GM23338 (cell line): ENCODE data around the gene ZNF226. TPM values are rescaled to one million over a fixed set of nuclear protein-coding genes. Genes with fewer than 3 reads are reported as not detected.

ENCODE experiments used
- ATAC-seq: fragments of 200-7000 bp; cut with Tn5 transposase; 3 replicates; pipeline ENCODE4 v1.9.1; 2020
- DNase-seq: peaks from one replicate; pipeline ENCODE4 v3.0.0-alpha.2; 2015; ENCODE audit warnings: low spot score
- H2AFZ ChIP-seq: fragments of 200-600 bp; sonication (generic); 2 replicates; pipeline ENCODE4 v1.8.0; 2016; ENCODE audit warnings: antibody characterized with exemption, mild to moderate bottlenecking, moderate library complexity
- H3F3A ChIP-seq: fragments of 200-600 bp; sonication (generic); replicated peaks from 2 replicates; pipeline ENCODE4 v1.8.0; 2017; ENCODE audit warnings: antibody characterized with exemption, mixed run types, low read depth
- H3K27ac ChIP-seq: fragments of 200-600 bp; sonication (generic); 2 replicates; pipeline ENCODE4 v1.6.1; 2016; ENCODE audit warnings: low read depth
- H3K27me3 ChIP-seq: fragments of 200-600 bp; sonication (generic); 2 replicates; pipeline ENCODE4 v1.8.0; 2016; ENCODE audit warnings: mild to moderate bottlenecking, mixed run types, moderate library complexity; ENCODE audit not compliant: insufficient read depth
- H3K36me3 ChIP-seq: fragments of 200-600 bp; sonication (generic); 2 replicates; pipeline ENCODE4 v1.8.0; 2016; ENCODE audit warnings: mild to moderate bottlenecking; ENCODE audit not compliant: insufficient read depth
- H3K4me1 ChIP-seq: fragments of 200-600 bp; sonication (generic); 2 replicates; pipeline ENCODE4 v1.8.0; 2016; ENCODE audit warnings: mild to moderate bottlenecking, moderate library complexity; ENCODE audit not compliant: insufficient read depth
- H3K4me2 ChIP-seq: fragments of 200-600 bp; sonication (generic); 2 replicates; pipeline ENCODE4 v1.7.1; 2017; ENCODE audit warnings: mixed run types
- H3K4me3 ChIP-seq: fragments of 200-600 bp; sonication (generic); 2 replicates; pipeline ENCODE4 v1.6.1; 2016; ENCODE audit warnings: mixed run types
- H3K79me2 ChIP-seq: fragments of 200-600 bp; sonication (generic); replicated peaks from 2 replicates; pipeline ENCODE4 v1.8.0; 2017; ENCODE audit warnings: mild to moderate bottlenecking; ENCODE audit not compliant: insufficient read depth
- H3K9me2 ChIP-seq: fragments of 200-600 bp; sonication (generic); 2 replicates; pipeline ENCODE4 v1.8.0; 2017; ENCODE audit not compliant: insufficient read depth
- H4K20me1 ChIP-seq: fragments of 200-600 bp; sonication (generic); replicated peaks from 2 replicates; pipeline ENCODE4 v1.8.0; 2017; ENCODE audit warnings: mild to moderate bottlenecking; ENCODE audit not compliant: insufficient read depth
- H3K27ac Mint-ChIP-seq: 2 replicates; pipeline ENCODE4 v1.8.0; 2020; ENCODE audit warnings: inconsistent platforms, mild to moderate bottlenecking, moderate library complexity, mixed read lengths
- H3K27me3 Mint-ChIP-seq: 3 replicates; pipeline ENCODE4 v1.8.0; 2022; ENCODE audit warnings: low read depth, mild to moderate bottlenecking, moderate library complexity, mixed read lengths, inconsistent platforms; ENCODE audit not compliant: insufficient read depth, poor library complexity
- H3K36me3 Mint-ChIP-seq: 3 replicates; pipeline ENCODE4 v1.8.0; 2021; ENCODE audit warnings: low read depth, mild to moderate bottlenecking, inconsistent platforms, moderate library complexity, mixed read lengths
- H3K4me1 Mint-ChIP-seq: 3 replicates; pipeline ENCODE4 v1.8.0; 2020; ENCODE audit warnings: mild to moderate bottlenecking, inconsistent platforms, mixed read lengths
- H3K4me3 Mint-ChIP-seq: 3 replicates; pipeline ENCODE4 v1.8.0; 2021; ENCODE audit warnings: moderate library complexity, mild to moderate bottlenecking, inconsistent platforms, mixed read lengths
- H3K9me3 Mint-ChIP-seq: 3 replicates; pipeline ENCODE4 v1.8.0; 2020; ENCODE audit warnings: moderate library complexity, mild to moderate bottlenecking, inconsistent platforms, mixed read lengths
- CREB1 ChIP-seq: fragments of 250-450 bp; sonication (Bioruptor Pico); IDR thresholded peaks from 2 replicates; pipeline ENCODE4 v1.5.0; 2020; ENCODE audit warnings: low read depth, mild to moderate bottlenecking, moderate library complexity
- CTCF ChIP-seq, 2 experiments: fragments of 200-600 bp in 1 of 2; sonication (generic) in 1 of 2; conservative IDR thresholded peaks; 2 replicates each; pipeline versions ENCODE4 v1.5.1 to v1.6.1; 2016 to 2017; ENCODE audit warnings: antibody characterized with exemption in 2 of 2, low read depth in 2 of 2, mild to moderate bottlenecking in 2 of 2, moderate library complexity in 1 of 2
- EZH2 ChIP-seq: fragments of 200-600 bp; sonication (generic); IDR thresholded peaks from one replicate; pipeline ENCODE4 v1.8.0; 2017; ENCODE audit warnings: antibody characterized with exemption, mild to moderate bottlenecking, low read depth; ENCODE audit not compliant: unreplicated experiment
- EZH2phosphoT487 ChIP-seq: fragments of 200-600 bp; sonication (generic); IDR thresholded peaks from one replicate; pipeline ENCODE4 v1.8.1; 2018; ENCODE audit warnings: antibody characterized with exemption; ENCODE audit not compliant: unreplicated experiment
- JUNB ChIP-seq: IDR thresholded peaks from one replicate; pipeline ENCODE4 v1.6.1; 2016; ENCODE audit warnings: antibody characterized with exemption; ENCODE audit not compliant: unreplicated experiment
- NANOG ChIP-seq: IDR thresholded peaks from 2 replicates; pipeline ENCODE4 v1.6.1; 2016; ENCODE audit warnings: antibody characterized with exemption, borderline replicate concordance
- POLR2AphosphoS5 ChIP-seq: IDR thresholded peaks from 2 replicates; pipeline ENCODE4 v1.6.1; 2016; ENCODE audit warnings: antibody characterized with exemption, low read depth
- STAT1 ChIP-seq: IDR thresholded peaks from one replicate; pipeline ENCODE4 v1.6.1; 2016; ENCODE audit warnings: antibody characterized with exemption; ENCODE audit not compliant: unreplicated experiment
- ZNF114 ChIP-seq: fragments of 250-450 bp; sonication (Bioruptor Pico); IDR thresholded peaks from 2 replicates; pipeline ENCODE4 v1.5.0; 2020; ENCODE audit warnings: mild to moderate bottlenecking, moderate library complexity
- ZNF331 ChIP-seq: fragments of 250-450 bp; sonication (Bioruptor Pico); IDR thresholded peaks from 2 replicates; pipeline ENCODE4 v1.5.0; 2020; ENCODE audit warnings: low read depth, mild to moderate bottlenecking, moderate library complexity
- polyA plus RNA-seq: library from polyadenylated mRNA; unstranded; fragments of >200 nt; fragmentation: Nextera tagmentation; extraction: Ambion mirVana; gene quantifications from 2 replicates; pipeline ENCODE4 v1.2.1, GENCODE V29; 2016
- total RNA-seq: library from RNA; depleted of rRNA; stranded (reverse); fragments of >200 nt; shearing (Covaris generic); gene quantifications from 2 replicates; pipeline ENCODE4 v1.2.3, GENCODE V29; 2014
- TF ChIP-seq, protein P1 (sequence below): IDR thresholded peaks from one replicate; pipeline ENCODE4 v1.6.1; 2018; ENCODE audit warnings: antibody characterized with exemption; ENCODE audit not compliant: unreplicated experiment
- TF ChIP-seq, protein P2 (sequence below): fragments of 250-450 bp; sonication (Bioruptor Pico); IDR thresholded peaks from 2 replicates; pipeline ENCODE4 v1.5.0; 2020; ENCODE audit warnings: mild to moderate bottlenecking, moderate library complexity

Gene ZNF226
- total and polyA plus RNA-seq, 2 experiments from 2014 or later = 10.5 to 11.7 TPM

GRCh38 chr19:44131955-44132354, 32.9 kb upstream of the ZNF226 start:
- no peak for ATAC-seq
- Histone ChIP-seq H3F3A (no peaks in the 10 kb centered on the region), H3K27ac (no peak overlapping the region), H2AFZ (no peak overlapping the region), H3K4me3 (no peak overlapping the region), H3K4me1 (no peaks in the 10 kb centered on the region), H4K20me1 (peaks cover 5% of the 10 kb centered on the region; the same call in 1 of the 2 replicates), H3K9me2 (0 out of 2 replicates have a peak, but pooled peaks cover 2% of the 10 kb centered on the region), H3K4me2 (no peak overlapping the region), H3K79me2 (no peaks in the 10 kb centered on the region), H3K27me3 (no peaks in the 10 kb centered on the region), H3K36me3 (peaks cover 19% of the 10 kb centered on the region)
- Mint-ChIP-seq H3K36me3 (peaks cover 13% of the 10 kb centered on the region), H3K4me1 (no peaks in the 10 kb centered on the region), H3K4me3 (no peak overlapping the region), H3K27me3 (peaks cover 3% of the 10 kb centered on the region), H3K27ac (no peak overlapping the region), H3K9me3 (peaks cover 18% of the 10 kb centered on the region)
- TF ChIP-seq, protein P1, sequence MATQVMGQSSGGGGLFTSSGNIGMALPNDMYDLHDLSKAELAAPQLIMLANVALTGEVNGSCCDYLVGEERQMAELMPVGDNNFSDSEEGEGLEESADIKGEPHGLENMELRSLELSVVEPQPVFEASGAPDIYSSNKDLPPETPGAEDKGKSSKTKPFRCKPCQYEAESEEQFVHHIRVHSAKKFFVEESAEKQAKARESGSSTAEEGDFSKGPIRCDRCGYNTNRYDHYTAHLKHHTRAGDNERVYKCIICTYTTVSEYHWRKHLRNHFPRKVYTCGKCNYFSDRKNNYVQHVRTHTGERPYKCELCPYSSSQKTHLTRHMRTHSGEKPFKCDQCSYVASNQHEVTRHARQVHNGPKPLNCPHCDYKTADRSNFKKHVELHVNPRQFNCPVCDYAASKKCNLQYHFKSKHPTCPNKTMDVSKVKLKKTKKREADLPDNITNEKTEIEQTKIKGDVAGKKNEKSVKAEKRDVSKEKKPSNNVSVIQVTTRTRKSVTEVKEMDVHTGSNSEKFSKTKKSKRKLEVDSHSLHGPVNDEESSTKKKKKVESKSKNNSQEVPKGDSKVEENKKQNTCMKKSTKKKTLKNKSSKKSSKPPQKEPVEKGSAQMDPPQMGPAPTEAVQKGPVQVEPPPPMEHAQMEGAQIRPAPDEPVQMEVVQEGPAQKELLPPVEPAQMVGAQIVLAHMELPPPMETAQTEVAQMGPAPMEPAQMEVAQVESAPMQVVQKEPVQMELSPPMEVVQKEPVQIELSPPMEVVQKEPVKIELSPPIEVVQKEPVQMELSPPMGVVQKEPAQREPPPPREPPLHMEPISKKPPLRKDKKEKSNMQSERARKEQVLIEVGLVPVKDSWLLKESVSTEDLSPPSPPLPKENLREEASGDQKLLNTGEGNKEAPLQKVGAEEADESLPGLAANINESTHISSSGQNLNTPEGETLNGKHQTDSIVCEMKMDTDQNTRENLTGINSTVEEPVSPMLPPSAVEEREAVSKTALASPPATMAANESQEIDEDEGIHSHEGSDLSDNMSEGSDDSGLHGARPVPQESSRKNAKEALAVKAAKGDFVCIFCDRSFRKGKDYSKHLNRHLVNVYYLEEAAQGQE = no peak
- TF ChIP-seq ZNF114 = no peak
- TF ChIP-seq NANOG = no peak
- TF ChIP-seq, protein P2, sequence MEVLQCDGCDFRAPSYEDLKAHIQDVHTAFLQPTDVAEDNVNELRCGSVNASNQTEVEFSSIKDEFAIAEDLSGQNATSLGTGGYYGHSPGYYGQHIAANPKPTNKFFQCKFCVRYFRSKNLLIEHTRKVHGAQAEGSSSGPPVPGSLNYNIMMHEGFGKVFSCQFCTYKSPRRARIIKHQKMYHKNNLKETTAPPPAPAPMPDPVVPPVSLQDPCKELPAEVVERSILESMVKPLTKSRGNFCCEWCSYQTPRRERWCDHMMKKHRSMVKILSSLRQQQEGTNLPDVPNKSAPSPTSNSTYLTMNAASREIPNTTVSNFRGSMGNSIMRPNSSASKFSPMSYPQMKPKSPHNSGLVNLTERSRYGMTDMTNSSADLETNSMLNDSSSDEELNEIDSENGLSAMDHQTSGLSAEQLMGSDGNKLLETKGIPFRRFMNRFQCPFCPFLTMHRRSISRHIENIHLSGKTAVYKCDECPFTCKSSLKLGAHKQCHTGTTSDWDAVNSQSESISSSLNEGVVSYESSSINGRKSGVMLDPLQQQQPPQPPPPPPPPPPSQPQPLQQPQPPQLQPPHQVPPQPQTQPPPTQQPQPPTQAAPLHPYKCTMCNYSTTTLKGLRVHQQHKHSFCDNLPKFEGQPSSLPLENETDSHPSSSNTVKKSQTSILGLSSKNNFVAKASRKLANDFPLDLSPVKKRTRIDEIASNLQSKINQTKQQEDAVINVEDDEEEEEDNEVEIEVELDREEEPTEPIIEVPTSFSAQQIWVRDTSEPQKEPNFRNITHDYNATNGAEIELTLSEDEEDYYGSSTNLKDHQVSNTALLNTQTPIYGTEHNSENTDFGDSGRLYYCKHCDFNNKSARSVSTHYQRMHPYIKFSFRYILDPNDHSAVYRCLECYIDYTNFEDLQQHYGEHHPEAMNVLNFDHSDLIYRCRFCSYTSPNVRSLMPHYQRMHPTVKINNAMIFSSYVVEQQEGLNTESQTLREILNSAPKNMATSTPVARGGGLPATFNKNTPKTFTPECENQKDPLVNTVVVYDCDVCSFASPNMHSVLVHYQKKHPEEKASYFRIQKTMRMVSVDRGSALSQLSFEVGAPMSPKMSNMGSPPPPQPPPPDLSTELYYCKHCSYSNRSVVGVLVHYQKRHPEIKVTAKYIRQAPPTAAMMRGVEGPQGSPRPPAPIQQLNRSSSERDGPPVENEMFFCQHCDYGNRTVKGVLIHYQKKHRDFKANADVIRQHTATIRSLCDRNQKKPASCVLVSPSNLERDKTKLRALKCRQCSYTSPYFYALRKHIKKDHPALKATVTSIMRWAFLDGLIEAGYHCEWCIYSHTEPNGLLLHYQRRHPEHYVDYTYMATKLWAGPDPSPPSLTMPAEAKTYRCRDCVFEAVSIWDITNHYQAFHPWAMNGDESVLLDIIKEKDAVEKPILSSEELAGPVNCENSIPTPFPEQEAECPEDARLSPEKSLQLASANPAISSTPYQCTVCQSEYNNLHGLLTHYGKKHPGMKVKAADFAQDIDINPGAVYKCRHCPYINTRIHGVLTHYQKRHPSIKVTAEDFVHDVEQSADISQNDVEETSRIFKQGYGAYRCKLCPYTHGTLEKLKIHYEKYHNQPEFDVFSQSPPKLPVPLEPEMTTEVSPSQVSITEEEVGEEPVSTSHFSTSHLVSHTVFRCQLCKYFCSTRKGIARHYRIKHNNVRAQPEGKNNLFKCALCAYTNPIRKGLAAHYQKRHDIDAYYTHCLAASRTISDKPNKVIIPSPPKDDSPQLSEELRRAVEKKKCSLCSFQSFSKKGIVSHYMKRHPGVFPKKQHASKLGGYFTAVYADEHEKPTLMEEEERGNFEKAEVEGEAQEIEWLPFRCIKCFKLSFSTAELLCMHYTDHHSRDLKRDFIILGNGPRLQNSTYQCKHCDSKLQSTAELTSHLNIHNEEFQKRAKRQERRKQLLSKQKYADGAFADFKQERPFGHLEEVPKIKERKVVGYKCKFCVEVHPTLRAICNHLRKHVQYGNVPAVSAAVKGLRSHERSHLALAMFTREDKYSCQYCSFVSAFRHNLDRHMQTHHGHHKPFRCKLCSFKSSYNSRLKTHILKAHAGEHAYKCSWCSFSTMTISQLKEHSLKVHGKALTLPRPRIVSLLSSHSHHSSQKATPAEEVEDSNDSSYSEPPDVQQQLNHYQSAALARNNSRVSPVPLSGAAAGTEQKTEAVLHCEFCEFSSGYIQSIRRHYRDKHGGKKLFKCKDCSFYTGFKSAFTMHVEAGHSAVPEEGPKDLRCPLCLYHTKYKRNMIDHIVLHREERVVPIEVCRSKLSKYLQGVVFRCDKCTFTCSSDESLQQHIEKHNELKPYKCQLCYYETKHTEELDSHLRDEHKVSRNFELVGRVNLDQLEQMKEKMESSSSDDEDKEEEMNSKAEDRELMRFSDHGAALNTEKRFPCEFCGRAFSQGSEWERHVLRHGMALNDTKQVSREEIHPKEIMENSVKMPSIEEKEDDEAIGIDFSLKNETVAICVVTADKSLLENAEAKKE (CRISPR knock-in tag) = no peak
- TF ChIP-seq EZH2 = no peak
- no peak for TF ChIP-seq STAT1
- no peak for TF ChIP-seq ZNF331
- no peak for TF ChIP-seq EZH2phosphoT487
- TF ChIP-seq POLR2AphosphoS5 = no peak
- no peak for TF ChIP-seq CTCF (conservative IDR thresholded peaks at IDR 0.05; ENCODE audit: low read depth in 2 of 2)
- TF ChIP-seq JUNB = no peak
- no peak for TF ChIP-seq CREB1 (CRISPR knock-in tag)
- no peak for DNase-seq
